ENCODE results near the gene EEF2K.
"Not testable (repeated sequence)": the region's sequence is repeated elsewhere in the genome, so short reads cannot be mapped to it uniquely, and the experiment has no call there.

Gene EEF2K

GRCh38 chr16:22189473-22190080 lies 16.5 kb upstream of the EEF2K start:
- DNase-seq (ENCODE audit: low read depth in 2 of 3, low spot score in 1 of 3), result no peak

GRCh38 chr16:22190081-22190775 lies 15.8 kb upstream of the EEF2K start:
- DNase-seq (ENCODE audit: low read depth in 2 of 3, low spot score in 1 of 3), result peak; percentile 99 to 100 (median 100)

GRCh38 chr16:22190776-22191531 lies 15.1 kb upstream of the EEF2K start:
- DNase-seq (ENCODE audit: low read depth in 2 of 3, low spot score in 1 of 3), result peak; percentile 96 to 99 (median 98)

GRCh38 chr16:22191532-22192260 lies 14.4 kb upstream of the EEF2K start:
- DNase-seq (ENCODE audit: low read depth in 2 of 3, low spot score in 1 of 3), result no peak

GRCh38 chr16:22192261-22193062 lies 13.6 kb upstream of the EEF2K start:
- peak; percentile 60 to 69 (median 68) for DNase-seq (ENCODE audit: low read depth in 2 of 3, low spot score in 1 of 3)

GRCh38 chr16:22193063-22193411 lies 13.0 kb upstream of the EEF2K start:
- no peak for DNase-seq (ENCODE audit: low read depth in 2 of 3, low spot score in 1 of 3)

- DNase-seq (ENCODE audit: low read depth in 2 of 3, low spot score in 1 of 3), result no peak
Measured at GRCh38 chr16:22194707-22195444, 11.2 kb upstream of the EEF2K start.

GRCh38 chr16:22195445-22195694 lies 10.7 kb upstream of the EEF2K start:
- no peak for DNase-seq (ENCODE audit: low read depth in 2 of 3, low spot score in 1 of 3)

- DNase-seq (ENCODE audit: low read depth in 2 of 3, low spot score in 1 of 3), result peak; percentile 84 to 98 (median 93)
Measured at GRCh38 chr16:22195695-22196558, 10.2 kb upstream of the EEF2K start.

GRCh38 chr16:22196559-22197168 lies 9.4 kb upstream of the EEF2K start:
- DNase-seq (ENCODE audit: low read depth in 2 of 3, low spot score in 1 of 3), result not testable (repeated sequence)

- no peak for DNase-seq (ENCODE audit: low read depth in 2 of 3, low spot score in 1 of 3)
Measured at GRCh38 chr16:22198547-22199293, 7.4 kb upstream of the EEF2K start.

GRCh38 chr16:22202261-22202637 lies 3.8 kb upstream of the EEF2K start:
- no peak for DNase-seq (ENCODE audit: low read depth in 2 of 3, low spot score in 1 of 3)

GRCh38 chr16:22203091-22203490 lies 3.0 kb upstream of the EEF2K start:
- no peak for DNase-seq (ENCODE audit: low read depth in 2 of 3, low spot score in 1 of 3)

- no peak for DNase-seq (ENCODE audit: low read depth in 2 of 3, low spot score in 1 of 3)
Measured at GRCh38 chr16:22204091-22204655, 1.9 kb upstream of the EEF2K start.

- DNase-seq (ENCODE audit: low read depth in 2 of 3, low spot score in 1 of 3), result no peak
Measured at GRCh38 chr16:22205577-22206012, 483 bp upstream of the EEF2K start.

GRCh38 chr16:22206842-22207714 lies 1.0 kb downstream of the EEF2K start:
- peak in 2 of 3 donors; percentile 53 to 54 for DNase-seq (ENCODE audit: low read depth in 2 of 3, low spot score in 1 of 3)

Measured in stimulated activated CD4-positive, alpha-beta T cell treated with anti-CD3 and anti-CD28 coated beads, Interleukin-12 subunit alpha, Interleukin-12 subunit beta, amount 100 ng/mL, for 48 hours (primary cell).